ENCODE measurements around the gene FBXO30.

The FBXO30 gene

GRCh38 chr6:145818796-145819195, 4.2 kb upstream of the FBXO30 start:
- no peak for DNase-seq

GRCh38 chr6:145816392-145816791, 1.8 kb upstream of the FBXO30 start:
- DNase-seq, result no peak

GRCh38 chr6:145815309-145816274, 997 bp upstream of the FBXO30 start:
- peak; percentile 38 for DNase-seq

GRCh38 chr6:145814035-145814500, 527 bp downstream of the FBXO30 start:
- DNase-seq, result peak; percentile 45

GRCh38 chr6:145813285-145814034, 1.1 kb downstream of the FBXO30 start:
- DNase-seq, result peak; percentile 45

- DNase-seq, result no peak
Measured at GRCh38 chr6:145811741-145812140, 2.9 kb downstream of the FBXO30 start.

- no peak for DNase-seq
Measured at GRCh38 chr6:145809785-145810184, 4.8 kb downstream of the FBXO30 start.

GRCh38 chr6:145809211-145809610, 5.4 kb downstream of the FBXO30 start:
- no peak for DNase-seq

- DNase-seq, result no peak
Measured at GRCh38 chr6:145808239-145808638, 6.4 kb downstream of the FBXO30 start.

- no peak for DNase-seq
Measured at GRCh38 chr6:145802141-145802540, 12.5 kb downstream of the FBXO30 start.

GRCh38 chr6:145801021-145801420, 13.6 kb downstream of the FBXO30 start:
- DNase-seq, result no peak

GRCh38 chr6:145798530-145798929, 16.1 kb downstream of the FBXO30 start:
- DNase-seq, result no peak

GRCh38 chr6:145789443-145789842, 25.2 kb downstream of the FBXO30 start:
- no peak for DNase-seq

GRCh38 chr6:145787688-145788087, 26.9 kb downstream of the FBXO30 start:
- no peak for DNase-seq

GRCh38 chr6:145784683-145785082, 29.9 kb downstream of the FBXO30 start:
- DNase-seq, result no peak

- DNase-seq, result no peak
Measured at GRCh38 chr6:145783796-145784195, 30.8 kb downstream of the FBXO30 start.

- DNase-seq, result no peak
Measured at GRCh38 chr6:145772846-145773245, 41.7 kb downstream of the FBXO30 start.

GRCh38 chr6:145765449-145765848, 49.1 kb downstream of the FBXO30 start:
- DNase-seq, result no peak

GRCh38 chr6:145763742-145764141, 50.9 kb downstream of the FBXO30 start:
- DNase-seq, result no peak

- no peak for DNase-seq
Measured at GRCh38 chr6:145761584-145761983, 53.0 kb downstream of the FBXO30 start.

GRCh38 chr6:145758113-145758512, 56.5 kb downstream of the FBXO30 start:
- DNase-seq, result no peak

GRCh38 chr6:145756170-145756662, 58.4 kb downstream of the FBXO30 start:
- DNase-seq, result peak; percentile 58

GRCh38 chr6:145755682-145756081, 58.9 kb downstream of the FBXO30 start:
- DNase-seq, result no peak

GRCh38 chr6:145752638-145753037, 62.0 kb downstream of the FBXO30 start:
- no peak for DNase-seq

All from NCI-H2171 treated with DMSO at 0.1 percent for 48 hours (cell line).